HCT116 (cell line): ENCODE measurements around the gene PFKFB2. TPM values are rescaled to one million over a fixed set of nuclear protein-coding genes. Genes with fewer than 3 reads are reported as not detected.
A peak's percentile ranks its signal among the peaks of the same experiment; 100 is the strongest.

Source experiments
- ATAC-seq: fragments of 200-7000 bp; cut with Tn5 transposase; 2 replicates; pipeline ENCODE4 v1.9.1; 2020; ENCODE audit warnings: mild to moderate bottlenecking, moderate library complexity
- BruUV-seq: library from RNA; stranded (reverse); fragments of 400-500 nt; replicated peaks from 2 replicates; lab custom pipeline; 2021; lab: Mats Ljungman, UMichigan
- CTCF ChIA-PET: fragments of 300-600 bp; sonication (Branson Sonifier 250); formaldehyde crosslinking; loops from one replicate; lab custom pipeline; 2021; ENCODE audit warnings: antibody characterized with exemption; lab: Charles Lee
- POLR2A ChIA-PET: fragments of 300-600, 350-600 bp; sonication (Branson Sonifier 250); formaldehyde crosslinking; loops from one replicate; lab custom pipeline; 2021; ENCODE audit warnings: antibody characterized with exemption; lab: Charles Lee
- RAD21 ChIA-PET, 2 experiments: fragments of 300-600 bp; sonication (Branson Sonifier 250); formaldehyde crosslinking; loops; one replicate each; lab custom pipeline; 2023; ENCODE audit warnings: low total read pairs in 2 of 2; ENCODE audit not compliant: uncharacterized antibody in 2 of 2, unreplicated experiment in 2 of 2, low non-redundant PET in 1 of 2; lab: Charles Lee
- DNase-seq: peaks from one replicate; pipeline ENCODE4 v3.0.0-alpha.2; 2010; ENCODE audit warnings: low read depth, low spot score
- H2AFZ ChIP-seq: fragments of 200-600 bp; shearing (Covaris generic), sonication (generic); 2 replicates; pipeline ENCODE4 v1.6.1; 2017; ENCODE audit warnings: low read depth, mixed run types, mixed read lengths, antibody characterized with exemption, low read length; ENCODE audit not compliant: poor library complexity, severe bottlenecking
- H3K27ac ChIP-seq: 2 replicates; pipeline ENCODE4 v1.5.1; 2012; ENCODE audit warnings: low read depth, low read length
- H3K27me3 ChIP-seq: fragments of 200-600 bp; sonication (generic); 2 replicates; pipeline ENCODE4 v1.6.1; 2016; ENCODE audit warnings: mixed run types, low read length, mixed read lengths; ENCODE audit not compliant: insufficient read depth
- H3K36me3 ChIP-seq, 2 experiments: fragments of 200-500 bp in 1 of 2; fragments of 200-600 bp in 1 of 2; sonication (Bioruptor generic) in 1 of 2; sonication (generic) in 1 of 2; 2 replicates each; pipeline versions ENCODE4 v1.5.1 to v1.6.1; 2014 to 2016; ENCODE audit warnings: low read length in 2 of 2, inconsistent platforms in 1 of 2, mixed read lengths in 1 of 2, mixed run types in 1 of 2; ENCODE audit not compliant: insufficient read depth in 2 of 2, control insufficient read depth in 1 of 2
- H3K4me1 ChIP-seq, 2 experiments: fragments of 200-600 bp in 1 of 2; sonication (generic) in 1 of 2; 2 replicates each; pipeline versions ENCODE4 v1.5.1 to v1.6.1; 2012 to 2017; ENCODE audit warnings: low read length in 2 of 2, inconsistent platforms in 1 of 2, mild to moderate bottlenecking in 1 of 2, mixed read lengths in 1 of 2, mixed run types in 1 of 2, moderate library complexity in 1 of 2; ENCODE audit not compliant: insufficient read depth in 2 of 2, control insufficient read depth in 1 of 2
- H3K4me2 ChIP-seq: fragments of 200-600 bp; sonication (generic); 2 replicates; pipeline ENCODE4 v1.6.1; 2017; ENCODE audit warnings: mixed run types, low read length, mixed read lengths
- H3K4me3 ChIP-seq, 2 experiments: fragments of 200-600 bp in 1 of 2; sonication (generic) in 1 of 2; replicated peaks in 1 of 2; 2 replicates each; pipeline ENCODE4 v1.5.1; 2011 to 2016; ENCODE audit warnings: low read length in 2 of 2, control low read depth in 1 of 2, low read depth in 1 of 2, mild to moderate bottlenecking in 1 of 2, mixed read lengths in 1 of 2, mixed run types in 1 of 2
- H3K79me2 ChIP-seq: fragments of 200-600 bp; sonication (generic); 2 replicates; pipeline ENCODE4 v1.6.1; 2017; ENCODE audit warnings: mild to moderate bottlenecking, mixed run types, low read length, moderate library complexity, mixed read lengths; ENCODE audit not compliant: insufficient read depth
- H3K9ac ChIP-seq: fragments of 200-600 bp; sonication (generic); 2 replicates; pipeline ENCODE4 v1.6.1; 2016; ENCODE audit warnings: low read length, mixed read lengths
- H3K9me2 ChIP-seq: fragments of 200-600 bp; sonication (generic), shearing (Covaris generic); 2 replicates; pipeline ENCODE4 v1.6.1; 2017; ENCODE audit warnings: mixed run types, mild to moderate bottlenecking, moderate library complexity; ENCODE audit not compliant: insufficient read depth
- H3K9me3 ChIP-seq, 2 experiments: fragments of 200-500 bp in 1 of 2; fragments of 200-600 bp in 1 of 2; sonication (Bioruptor generic) in 1 of 2; sonication (generic) in 1 of 2; 2 replicates each; pipeline ENCODE4 v1.6.1; 2014 to 2017; ENCODE audit warnings: low read length in 2 of 2, mixed read lengths in 2 of 2, inconsistent platforms in 1 of 2, low read depth in 1 of 2, mild to moderate bottlenecking in 1 of 2, mixed run types in 1 of 2, moderate library complexity in 1 of 2; ENCODE audit not compliant: control insufficient read depth in 1 of 2, insufficient read depth in 1 of 2
- H4K20me1 ChIP-seq: fragments of 200-600 bp; sonication (generic), shearing (Covaris generic); 2 replicates; pipeline ENCODE4 v1.6.1; 2017; ENCODE audit warnings: mixed run types, mild to moderate bottlenecking, moderate library complexity; ENCODE audit not compliant: insufficient read depth
- CBX3 ChIP-seq: IDR thresholded peaks from 2 replicates; pipeline ENCODE4 v1.6.1; 2012; ENCODE audit warnings: low read depth
- CEBPB ChIP-seq: IDR thresholded peaks from 2 replicates; pipeline ENCODE4 v1.6.1; 2012; ENCODE audit warnings: low read depth
- ELF1 ChIP-seq: IDR thresholded peaks from 2 replicates; pipeline ENCODE4 v1.6.1; 2012; ENCODE audit warnings: low read depth, borderline replicate concordance
- EZH2 ChIP-seq: fragments of 200-600 bp; sonication (generic); IDR thresholded peaks from 2 replicates; pipeline ENCODE4 v1.6.1; 2017; ENCODE audit warnings: antibody characterized with exemption, mixed run types
- FOSL1 ChIP-seq: IDR thresholded peaks from 2 replicates; pipeline ENCODE4 v1.6.1; 2012; ENCODE audit warnings: low read depth
- POLR2A ChIP-seq: IDR thresholded peaks from 2 replicates; pipeline ENCODE4 v1.7.0; 2011; ENCODE audit warnings: borderline replicate concordance; ENCODE audit not compliant: insufficient read depth, insufficient read length; ENCODE audit errors: extremely low read depth
- RAD21 ChIP-seq: IDR thresholded peaks from 2 replicates; pipeline ENCODE4 v1.6.1; 2012; ENCODE audit warnings: low read depth, mild to moderate bottlenecking
- SIN3A ChIP-seq: IDR thresholded peaks from 2 replicates; pipeline ENCODE4 v1.6.1; 2012; ENCODE audit warnings: low read depth
- SP1 ChIP-seq: IDR thresholded peaks from 2 replicates; pipeline ENCODE4 v1.6.1; 2012; ENCODE audit warnings: low read depth
- SRF ChIP-seq: IDR thresholded peaks from 2 replicates; pipeline ENCODE4 v1.6.1; 2012; ENCODE audit warnings: low read depth
- YY1 ChIP-seq: IDR thresholded peaks from 2 replicates; pipeline ENCODE4 v1.6.1; 2011; ENCODE audit warnings: low read length, low read depth, moderate library complexity, mild to moderate bottlenecking; ENCODE audit not compliant: insufficient replicate concordance; ENCODE audit errors: extremely low read depth
- ZFX ChIP-seq: fragments of 450-650 bp; IDR thresholded peaks from 2 replicates; pipeline ENCODE4 v1.6.1; 2017
- ZNF274 ChIP-seq: fragments of 200-500 bp; sonication (Bioruptor generic); IDR thresholded peaks from 2 replicates; pipeline ENCODE4 v1.6.1; 2014; ENCODE audit warnings: mild to moderate bottlenecking, low read depth, low read length, inconsistent platforms
- intact Hi-C: fragments of 100-400 bp; cut with micrococcal nuclease; formaldehyde crosslinking; loops from 2 replicates; pipeline ENCODE4 v1.10.0; 2022
- total RNA-seq: library from RNA; stranded (reverse); gene quantifications from one replicate; pipeline ENCODE4 v1.2.1, GENCODE V29; 2021; ENCODE audit not compliant: unreplicated experiment
- TF ChIP-seq, protein P1 (sequence below): IDR thresholded peaks from 2 replicates; pipeline ENCODE4 v1.6.1; 2011; ENCODE audit warnings: mild to moderate bottlenecking, low read length, moderate library complexity; ENCODE audit not compliant: insufficient replicate concordance; ENCODE audit errors: extremely low read depth
- TF ChIP-seq, protein P2 (sequence below), 3 experiments: fragments of 200-600 bp in 1 of 3; sonication (generic) in 1 of 3; IDR thresholded peaks in 2 of 3; conservative IDR thresholded peaks in 1 of 3; 2 replicates each; pipeline ENCODE4 v1.5.1; 2012 to 2017; ENCODE audit warnings: low read depth in 2 of 3, low read length in 2 of 3, antibody characterized with exemption in 1 of 3, borderline replicate concordance in 1 of 3, control low read depth in 1 of 3, mild to moderate bottlenecking in 1 of 3, mixed read lengths in 1 of 3, mixed run types in 1 of 3, moderate library complexity in 1 of 3; ENCODE audit not compliant: insufficient read depth in 1 of 3
- TF ChIP-seq, protein P3 (sequence below): IDR thresholded peaks from 2 replicates; pipeline ENCODE4 v1.6.1; 2012

The PFKFB2 gene
- total RNA-seq, 1 experiment from 2014 or later = 13.9 TPM

DNA sequence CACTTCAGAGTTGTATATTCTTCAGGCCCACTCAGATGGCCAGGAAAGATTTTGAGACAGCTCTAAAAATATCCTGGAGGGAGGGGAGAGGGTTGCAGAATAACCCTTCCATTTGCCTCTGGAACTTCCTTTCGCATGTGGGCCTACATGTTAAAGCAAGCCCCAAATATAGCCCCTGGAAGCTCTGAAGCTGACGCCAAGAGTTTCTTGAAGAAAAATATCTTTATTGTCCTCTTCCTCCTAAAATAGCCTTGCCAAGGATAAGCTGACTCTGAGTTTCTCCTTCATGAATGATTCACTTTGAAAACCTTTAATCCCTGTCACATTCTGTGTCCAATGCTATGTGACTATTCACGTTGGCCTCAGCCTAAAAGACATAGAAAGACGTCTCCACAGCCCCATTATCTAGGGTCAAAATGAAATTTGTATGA is 27.0 kb upstream of the PFKFB2 start:
- TF ChIP-seq FOSL1 (peak; percentile 25; the same call in 1 of the 2 replicates), SP1 (no peak), SIN3A (0 out of 2 replicates have a peak, but pooled peaks have one; percentile 20)
- DNase-seq = no peak
- H3K4me3 ChIP-seq = no peak overlapping the region
- peaks cover 28 to 95% of the 10 kb centered on the region in 2 experiments for H3K4me1 ChIP-seq
- H3K36me3 ChIP-seq = no peaks in the 10 kb centered on the region; a peak in 1 of 4 replicates
- H3K9me3 ChIP-seq = no peaks in the 10 kb centered on the region
- H3K27ac ChIP-seq = peak overlapping the region; percentile 14; the same call in 1 of the 2 replicates
- H3K79me2 ChIP-seq = peaks cover 3% of the 10 kb centered on the region; the same call in 1 of the 2 replicates
- ChIA-PET RAD21 (no interaction called here), CTCF (interaction anchor here (1.9 kb wide), 1 partner anchor 20 kb away, joined by 5 read pairs; no protein-coding TSS in a partner anchor), POLR2A (interaction anchor here (1.1 to 1.8 kb wide), 2 partner anchors 9 to 27 kb away, joined by 3 to 5 read pairs; partner anchors contain the start of gene PFKFB2)
- no peak for ATAC-seq
- peak overlapping the region; percentile 65 for H3K9ac ChIP-seq
- no peak overlapping the region for H2AFZ ChIP-seq
- H4K20me1 ChIP-seq = no peaks in the 10 kb centered on the region
- BruUV-seq = no TSS peak
- no peaks in the 10 kb centered on the region for H3K27me3 ChIP-seq
- H3K9me2 ChIP-seq = no peaks in the 10 kb centered on the region
- intact Hi-C loops = no loop called here
- peak overlapping the region; percentile 68 for H3K4me2 ChIP-seq

DNA sequence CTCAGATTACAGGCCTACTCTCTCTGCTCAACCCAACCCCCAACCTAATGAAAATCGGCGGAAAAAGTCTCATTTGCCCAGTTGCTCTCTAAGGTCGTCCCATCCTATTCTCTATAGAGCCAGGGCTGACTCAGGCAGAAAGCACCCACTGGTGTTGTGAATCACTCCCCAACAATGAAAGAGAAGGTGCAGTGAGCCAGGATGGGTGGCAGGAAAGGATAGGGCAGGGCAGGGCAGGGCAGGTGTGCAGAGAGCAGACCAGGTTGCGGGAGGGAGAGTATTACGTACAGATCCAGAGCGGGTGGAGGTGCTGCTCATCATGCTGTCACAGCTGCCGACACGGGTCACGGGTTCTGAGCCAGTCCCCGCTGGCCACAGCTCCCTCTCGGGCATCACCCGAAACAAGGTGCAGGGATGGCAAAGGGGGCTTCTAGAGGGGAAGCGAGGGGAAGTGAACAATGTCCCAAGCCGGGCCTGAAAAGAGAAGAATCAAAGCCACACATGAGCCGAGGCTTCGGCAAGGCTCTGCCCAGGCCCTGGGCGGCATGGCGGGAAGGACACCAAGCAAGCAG is 25.8 kb upstream of the PFKFB2 start:
- peak overlapping the region; percentile 68 for H3K4me2 ChIP-seq
- ChIA-PET POLR2A (no interaction called here), RAD21 (no interaction called here), CTCF (interaction anchor here (1.0 kb wide), 1 partner anchor 23 kb away, joined by 3 read pairs; no protein-coding TSS in a partner anchor)
- DNase-seq = peak; percentile 86
- no TSS peak for BruUV-seq
- no peaks in the 10 kb centered on the region for H3K9me3 ChIP-seq
- H3K4me3 ChIP-seq = peak overlapping the region; percentile 30 to 34
- H3K27ac ChIP-seq = peak overlapping the region; percentile 23; the same call in 1 of the 2 replicates
- no peak overlapping the region for H2AFZ ChIP-seq
- no peaks in the 10 kb centered on the region for H3K9me2 ChIP-seq
- peaks cover 38 to 95% of the 10 kb centered on the region in 2 experiments for H3K4me1 ChIP-seq
- peak; percentile 90 for ATAC-seq
- H4K20me1 ChIP-seq = no peaks in the 10 kb centered on the region
- H3K36me3 ChIP-seq = no peaks in the 10 kb centered on the region; a peak in 1 of 4 replicates
- peaks cover 3% of the 10 kb centered on the region; the same call in 1 of the 2 replicates for H3K79me2 ChIP-seq
- no peaks in the 10 kb centered on the region for H3K27me3 ChIP-seq
- peak overlapping the region; percentile 65 for H3K9ac ChIP-seq
- intact Hi-C loops = no loop called here
- TF ChIP-seq SIN3A (peak; percentile 83; the same call in 1 of the 2 replicates), ZFX (no peak), SRF (peak; percentile 73), CBX3 (peak; percentile 95), POLR2A (no peak), EZH2 (no peak), FOSL1 (peak; percentile 96), ZNF274 (no peak), CEBPB (peak; percentile 63), YY1 (peak; percentile 29), RAD21 (peak; percentile 34), ELF1 (no peak)
- TF ChIP-seq, protein P1, sequence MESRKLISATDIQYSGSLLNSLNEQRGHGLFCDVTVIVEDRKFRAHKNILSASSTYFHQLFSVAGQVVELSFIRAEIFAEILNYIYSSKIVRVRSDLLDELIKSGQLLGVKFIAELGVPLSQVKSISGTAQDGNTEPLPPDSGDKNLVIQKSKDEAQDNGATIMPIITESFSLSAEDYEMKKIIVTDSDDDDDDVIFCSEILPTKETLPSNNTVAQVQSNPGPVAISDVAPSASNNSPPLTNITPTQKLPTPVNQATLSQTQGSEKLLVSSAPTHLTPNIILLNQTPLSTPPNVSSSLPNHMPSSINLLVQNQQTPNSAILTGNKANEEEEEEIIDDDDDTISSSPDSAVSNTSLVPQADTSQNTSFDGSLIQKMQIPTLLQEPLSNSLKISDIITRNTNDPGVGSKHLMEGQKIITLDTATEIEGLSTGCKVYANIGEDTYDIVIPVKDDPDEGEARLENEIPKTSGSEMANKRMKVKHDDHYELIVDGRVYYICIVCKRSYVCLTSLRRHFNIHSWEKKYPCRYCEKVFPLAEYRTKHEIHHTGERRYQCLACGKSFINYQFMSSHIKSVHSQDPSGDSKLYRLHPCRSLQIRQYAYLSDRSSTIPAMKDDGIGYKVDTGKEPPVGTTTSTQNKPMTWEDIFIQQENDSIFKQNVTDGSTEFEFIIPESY = peak; percentile 49
- TF ChIP-seq, protein P2, sequence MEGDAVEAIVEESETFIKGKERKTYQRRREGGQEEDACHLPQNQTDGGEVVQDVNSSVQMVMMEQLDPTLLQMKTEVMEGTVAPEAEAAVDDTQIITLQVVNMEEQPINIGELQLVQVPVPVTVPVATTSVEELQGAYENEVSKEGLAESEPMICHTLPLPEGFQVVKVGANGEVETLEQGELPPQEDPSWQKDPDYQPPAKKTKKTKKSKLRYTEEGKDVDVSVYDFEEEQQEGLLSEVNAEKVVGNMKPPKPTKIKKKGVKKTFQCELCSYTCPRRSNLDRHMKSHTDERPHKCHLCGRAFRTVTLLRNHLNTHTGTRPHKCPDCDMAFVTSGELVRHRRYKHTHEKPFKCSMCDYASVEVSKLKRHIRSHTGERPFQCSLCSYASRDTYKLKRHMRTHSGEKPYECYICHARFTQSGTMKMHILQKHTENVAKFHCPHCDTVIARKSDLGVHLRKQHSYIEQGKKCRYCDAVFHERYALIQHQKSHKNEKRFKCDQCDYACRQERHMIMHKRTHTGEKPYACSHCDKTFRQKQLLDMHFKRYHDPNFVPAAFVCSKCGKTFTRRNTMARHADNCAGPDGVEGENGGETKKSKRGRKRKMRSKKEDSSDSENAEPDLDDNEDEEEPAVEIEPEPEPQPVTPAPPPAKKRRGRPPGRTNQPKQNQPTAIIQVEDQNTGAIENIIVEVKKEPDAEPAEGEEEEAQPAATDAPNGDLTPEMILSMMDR (IDR thresholded peaks at IDR 0.05 in 2 of 3, conservative IDR thresholded peaks at IDR 0.05 in 1 of 3; ENCODE audit: borderline replicate concordance in 1 of 3, insufficient read depth in 1 of 3, low read depth in 2 of 3, low read length in 2 of 3) = no peak
- TF ChIP-seq, protein P3, sequence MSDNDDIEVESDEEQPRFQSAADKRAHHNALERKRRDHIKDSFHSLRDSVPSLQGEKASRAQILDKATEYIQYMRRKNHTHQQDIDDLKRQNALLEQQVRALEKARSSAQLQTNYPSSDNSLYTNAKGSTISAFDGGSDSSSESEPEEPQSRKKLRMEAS = peak; percentile 89
